Kasumi-1 (cell line): ENCODE measurements around the gene ZNF525.
A peak's percentile ranks its signal among the peaks of the same experiment; 100 is the strongest.
"Not testable (repeated sequence)": the region's sequence is repeated elsewhere in the genome, so short reads cannot be mapped to it uniquely, and the experiment has no call there.

ENCODE experiments used
- DNase-seq, 2 experiments: peaks; one replicate each; lab custom pipeline; 2025; lab: John Stamatoyannopoulos, UW

The ZNF525 gene

DNA sequence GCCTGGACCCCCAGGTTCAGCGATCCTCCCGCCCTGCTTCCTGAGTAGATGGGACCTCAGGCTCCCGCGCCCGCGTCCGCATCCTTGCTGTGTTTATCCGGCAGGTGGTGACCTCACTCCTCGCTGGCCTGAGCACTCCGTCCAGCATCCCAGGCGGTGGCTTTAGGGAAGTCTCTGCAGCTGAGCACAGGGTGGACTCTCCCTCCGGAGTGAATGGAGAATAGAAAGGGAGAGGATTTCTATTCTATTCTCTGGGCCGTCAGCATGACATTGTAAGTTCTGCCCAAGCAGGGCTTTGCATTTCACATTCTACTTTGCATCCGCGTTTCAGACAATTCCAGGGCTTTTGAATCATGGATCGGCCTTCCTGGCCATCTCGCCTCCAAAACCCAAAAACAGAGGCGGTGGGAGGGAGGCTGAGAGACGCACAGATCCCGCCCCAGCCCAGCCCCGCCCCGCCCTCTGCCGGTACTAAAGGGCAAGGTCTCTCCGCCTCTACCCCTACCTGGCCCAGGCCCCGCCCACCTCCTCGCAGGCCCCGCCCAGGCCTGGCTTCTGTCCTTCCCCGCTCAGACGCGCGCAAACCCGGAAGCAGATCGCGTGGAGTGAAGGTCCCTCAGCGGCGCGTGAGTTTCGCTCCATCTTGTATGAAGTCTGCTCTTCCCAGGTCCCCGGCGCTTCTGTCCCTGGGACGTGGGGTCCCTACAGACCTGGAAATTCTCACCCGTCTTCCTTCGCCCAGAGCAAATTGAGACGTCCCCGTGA lies at the start of gene ZNF525:
Gene ZNF525 (plus strand): TSS at position 572 of the 765 bp plus-strand sequence. CDS start 6,577 bp downstream, outside the sequence.
- DNase-seq, result no peak

DNA sequence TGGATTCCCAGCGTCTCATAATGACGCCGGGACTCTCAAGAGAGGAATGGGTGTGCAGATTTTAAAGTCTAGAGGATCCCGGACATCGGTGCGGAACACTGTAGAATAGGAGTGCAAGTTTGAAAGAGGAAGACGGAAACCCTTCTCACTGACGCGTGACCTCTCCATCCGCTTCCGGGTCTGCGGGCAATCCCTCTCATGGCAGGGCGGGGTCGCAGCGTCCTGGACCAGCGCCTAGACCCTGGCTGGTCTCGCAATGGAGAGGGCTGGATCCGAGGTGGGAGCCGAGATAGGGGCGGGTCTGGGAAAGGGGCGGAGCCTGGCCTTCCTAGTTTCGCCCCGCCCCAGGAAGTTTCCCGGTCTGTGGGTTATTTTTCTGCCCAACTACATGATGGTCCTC lies 36.5 kb upstream of the ZNF525 start:
- no peak for DNase-seq

DNA sequence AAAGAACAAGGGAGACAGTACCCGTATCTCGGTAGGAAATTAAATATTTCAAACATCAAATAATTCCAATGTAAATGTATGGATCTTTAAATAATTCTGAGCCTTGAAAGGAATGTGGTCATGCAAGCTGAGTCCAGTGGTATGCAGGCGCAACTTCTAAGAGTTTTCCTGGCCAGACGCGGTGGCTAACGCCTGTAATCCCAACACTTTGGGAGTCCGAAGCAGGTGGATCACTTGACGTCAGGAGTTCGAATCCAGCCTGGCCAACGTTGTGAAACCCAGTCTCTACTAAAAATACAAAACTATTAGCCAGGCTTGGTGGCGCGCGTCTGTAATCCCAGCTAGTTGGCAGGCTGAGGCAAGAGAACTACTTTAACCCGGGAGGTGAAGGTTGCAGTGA lies 33.0 kb upstream of the ZNF525 start:
- no peak for DNase-seq

DNA sequence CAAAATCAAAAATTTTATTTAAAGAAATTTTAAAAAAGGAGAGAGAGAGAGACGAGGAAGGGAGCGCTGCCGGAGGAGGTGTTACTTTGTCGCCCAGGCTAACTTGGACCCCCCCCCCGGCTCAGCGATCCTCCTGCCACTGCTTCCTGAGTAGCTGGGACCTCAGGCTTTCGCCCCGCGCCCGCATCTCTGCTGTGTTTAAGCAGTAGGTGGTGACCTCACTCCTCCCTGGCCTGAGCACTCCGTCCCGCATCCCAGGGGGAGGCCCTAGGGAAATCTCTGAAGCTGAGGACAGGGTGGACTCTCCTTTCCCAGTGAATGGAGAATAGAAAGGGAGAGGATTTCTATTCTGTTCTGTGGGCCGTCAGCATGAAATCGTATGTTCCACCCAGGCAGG lies 32.4 kb upstream of the ZNF525 start:
- peak in 1 of 2 experiments; percentile 12 for DNase-seq

DNA sequence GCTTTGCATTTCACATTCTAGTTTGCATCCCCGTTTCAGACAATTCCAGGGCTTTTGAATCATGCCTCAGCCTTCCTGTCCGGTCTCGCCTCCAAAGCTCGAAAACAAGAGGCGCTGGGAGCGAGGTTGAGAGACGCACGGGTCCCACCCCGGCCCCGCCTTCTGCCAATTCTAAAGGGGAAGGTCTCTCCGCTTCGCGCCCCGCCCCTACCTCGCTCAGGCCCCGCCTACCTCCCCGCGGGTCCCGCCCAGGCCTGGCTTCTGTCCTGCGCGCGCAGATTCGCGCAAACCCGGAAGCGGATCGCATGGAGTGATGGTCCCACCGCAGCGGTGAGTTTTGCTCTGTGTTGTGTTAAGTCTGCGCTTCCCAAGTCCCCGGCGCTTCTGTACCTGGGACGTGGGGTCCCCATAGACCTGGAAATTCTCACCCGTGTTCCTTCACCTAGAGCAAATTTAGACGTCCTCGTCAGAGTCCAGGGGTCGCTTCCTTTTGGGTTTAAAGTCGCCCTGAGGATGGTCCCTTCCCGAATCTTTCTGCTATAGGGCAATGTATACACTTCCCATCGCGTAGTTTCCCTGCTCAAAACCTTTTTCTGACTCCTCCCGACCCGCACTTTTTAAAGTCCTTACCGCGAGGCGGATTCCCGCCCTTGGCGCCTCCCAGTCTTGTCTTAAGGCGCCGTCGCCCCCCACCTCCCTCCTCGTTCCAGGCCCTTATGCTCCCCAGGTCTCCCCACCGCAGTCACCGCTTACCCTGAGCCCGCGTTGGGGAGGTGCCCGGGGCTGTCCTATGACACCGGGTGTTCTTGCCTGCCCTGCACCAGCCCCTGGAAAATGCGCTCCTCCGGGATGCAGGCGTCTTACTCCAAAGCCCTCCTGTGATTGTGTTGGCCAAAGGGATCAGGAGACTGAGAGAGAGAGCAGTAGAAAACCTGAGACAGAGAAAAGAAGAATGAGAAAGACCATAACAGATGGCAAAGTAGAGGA lies 31.7 kb upstream of the ZNF525 start, which contains the start of gene ZNF845:
Gene ZNF845 (plus strand): TSS at position 287 of the 987 bp plus-strand sequence. CDS start 7,559 bp downstream, outside the sequence.
- peak; percentile 52 to 54 for DNase-seq

DNA sequence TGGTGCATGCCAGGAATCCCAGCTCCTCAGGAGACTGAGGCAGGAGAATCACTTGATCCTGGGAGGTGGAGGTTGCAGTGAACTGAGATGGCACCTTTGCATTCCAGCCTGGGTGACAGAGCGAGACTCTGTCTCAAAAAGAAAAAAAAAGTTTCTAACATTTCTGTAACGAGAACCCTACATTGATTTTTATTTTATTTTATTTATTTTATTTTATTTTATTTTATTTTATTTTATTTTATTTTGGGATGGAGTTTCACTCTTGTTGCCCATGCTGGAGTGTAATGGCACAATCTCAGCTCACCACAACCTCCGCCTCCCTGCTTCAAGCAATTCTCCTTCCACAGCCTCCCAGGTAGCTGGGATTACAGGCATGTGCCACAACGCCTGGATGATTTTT lies 21.1 kb upstream of the ZNF525 start:
- not testable (repeated sequence) for DNase-seq

DNA sequence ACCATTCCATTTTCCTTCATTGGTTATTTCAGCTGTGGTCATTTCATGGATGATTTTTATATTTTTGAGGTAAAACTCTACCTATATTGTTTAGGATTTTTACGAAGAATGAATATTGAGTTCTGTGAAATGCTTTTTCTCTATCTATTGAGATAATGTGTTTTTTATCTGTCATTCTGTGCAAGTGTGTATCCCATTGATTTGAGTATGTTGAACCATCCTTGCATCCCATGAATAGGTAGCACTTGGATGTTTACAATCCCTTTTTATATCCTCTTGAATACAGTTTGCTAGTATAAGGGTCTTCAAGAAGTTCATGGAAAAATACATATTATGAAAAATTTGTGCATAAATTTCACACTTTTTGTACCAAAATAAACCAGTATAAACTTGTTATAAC lies 9.8 kb upstream of the ZNF525 start:
- no peak for DNase-seq

DNA sequence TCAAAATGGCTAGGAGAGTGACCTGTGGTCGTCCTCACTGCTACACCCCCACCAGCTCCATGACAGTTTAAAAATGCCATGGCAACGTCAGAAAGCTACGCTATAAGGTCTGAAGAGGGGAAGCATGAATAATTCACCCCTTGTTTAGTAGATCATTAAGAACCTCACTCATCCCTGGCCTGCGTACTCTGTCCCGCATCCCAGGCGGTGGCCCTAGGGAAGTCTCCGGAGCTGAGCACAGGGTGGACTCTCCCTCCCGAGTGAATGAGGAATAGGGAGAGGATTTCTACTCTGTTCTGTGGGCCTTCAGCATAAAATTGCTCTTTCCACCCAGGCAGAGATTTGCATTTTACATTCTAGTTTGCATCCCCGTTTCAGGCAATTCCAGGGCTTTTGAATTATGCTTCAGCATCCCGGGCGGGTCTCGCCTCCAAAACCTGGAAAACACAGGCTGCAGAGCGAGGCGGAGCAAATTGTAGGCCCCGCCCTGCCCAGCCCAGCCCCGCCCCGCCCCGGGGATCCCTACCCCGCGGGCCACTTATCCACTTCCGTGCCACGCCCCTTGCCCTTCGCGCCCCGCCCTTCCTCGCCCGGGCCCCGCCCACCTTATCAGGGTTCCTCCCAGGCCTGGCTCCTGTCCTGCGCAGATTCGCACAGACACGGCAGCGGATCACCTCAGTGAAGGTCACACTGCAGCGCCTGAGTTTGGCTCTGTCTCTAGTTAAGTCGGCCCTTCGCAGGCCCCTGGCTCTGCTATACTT lies 7.5 kb upstream of the ZNF525 start:
- no peak for DNase-seq

DNA sequence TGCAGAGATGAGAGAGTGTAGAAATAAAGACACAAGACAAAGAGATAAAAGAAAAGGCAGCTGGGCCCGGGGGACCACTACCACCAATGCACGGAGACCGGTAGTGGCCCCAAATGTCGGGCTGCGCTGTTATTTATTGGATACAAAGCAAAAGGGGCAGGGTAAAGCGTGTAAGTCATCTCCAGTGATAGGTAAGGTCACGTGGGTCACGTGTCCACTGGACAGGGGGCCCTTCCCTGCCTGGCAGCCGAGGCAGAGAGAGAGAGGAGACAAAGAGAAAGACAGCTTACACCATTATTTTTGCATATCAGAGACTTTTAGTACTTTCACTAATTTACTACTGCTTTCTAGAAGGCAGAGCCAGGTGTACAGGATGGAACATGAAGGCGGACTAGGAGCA lies 5.4 kb upstream of the ZNF525 start:
- DNase-seq, result not testable (repeated sequence)

DNA sequence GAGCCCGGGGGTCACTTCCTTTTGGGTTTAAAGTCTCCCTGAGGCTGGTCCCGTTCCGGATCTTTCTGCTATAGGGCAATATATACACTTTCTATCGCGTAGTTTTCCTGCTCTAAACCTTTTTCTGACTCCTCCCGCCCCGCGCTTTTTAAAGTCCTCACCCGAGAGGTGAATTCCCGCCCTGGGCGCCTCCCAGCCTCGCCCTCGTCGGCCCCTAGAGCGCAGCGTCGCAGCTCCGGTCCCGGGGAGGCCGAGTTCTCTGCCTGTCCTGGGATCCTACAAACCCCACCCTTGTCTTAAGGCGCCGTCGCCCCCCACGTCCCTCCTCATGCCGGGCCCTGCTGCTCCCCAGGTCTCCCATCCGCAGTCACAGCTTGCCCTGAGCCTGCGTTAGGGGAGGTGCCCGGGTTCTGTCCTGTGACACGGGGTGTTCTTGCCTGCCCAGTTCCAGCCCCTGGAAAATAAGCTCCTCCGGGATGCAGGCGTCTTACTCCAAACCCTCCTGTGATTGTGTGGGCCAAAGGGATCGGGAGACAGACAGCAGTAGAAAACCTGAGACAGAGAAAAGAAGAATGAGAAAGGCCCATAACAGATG lies 491 bp downstream of the ZNF525 start:
- DNase-seq, result no peak

DNA sequence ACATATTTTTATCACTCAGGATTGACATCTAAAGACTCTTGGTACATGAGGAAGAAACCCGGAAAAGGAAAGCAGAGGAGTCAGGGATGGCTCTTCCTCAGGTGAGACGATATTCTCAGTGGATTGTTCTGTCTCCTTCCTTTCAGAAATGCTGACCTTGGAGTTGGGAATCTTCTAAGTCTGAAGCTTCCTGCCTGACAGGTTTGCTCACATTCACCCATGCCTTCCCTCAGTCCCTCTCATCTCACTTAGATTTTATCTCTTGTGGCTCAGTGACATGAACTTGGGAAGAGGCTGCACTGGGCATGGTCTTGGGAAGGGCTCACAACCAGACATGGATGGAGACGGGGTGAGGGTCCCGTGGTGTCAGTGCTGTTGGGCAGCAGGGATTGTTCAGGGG lies 6.7 kb downstream of the ZNF525 start:
- DNase-seq, result no peak

DNA sequence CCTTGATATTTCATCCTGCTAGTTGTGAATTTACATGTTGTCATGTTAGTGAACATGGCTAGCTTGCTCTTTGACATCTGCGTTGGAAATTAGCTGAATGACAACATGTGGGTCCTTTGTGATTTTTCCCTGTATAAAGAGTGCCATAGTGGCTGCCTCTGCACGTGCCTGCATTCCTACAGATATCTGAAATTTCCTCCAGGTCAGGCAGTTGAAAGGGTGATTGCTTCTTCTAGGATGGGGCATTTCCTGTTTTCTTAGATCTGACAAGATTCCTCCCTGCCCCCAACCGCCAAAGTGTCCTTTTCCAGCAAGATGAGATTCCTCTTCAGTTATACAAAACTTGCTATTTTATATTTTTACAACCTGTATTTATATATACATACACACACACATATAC lies 8.8 kb downstream of the ZNF525 start:
- no peak for DNase-seq

DNA sequence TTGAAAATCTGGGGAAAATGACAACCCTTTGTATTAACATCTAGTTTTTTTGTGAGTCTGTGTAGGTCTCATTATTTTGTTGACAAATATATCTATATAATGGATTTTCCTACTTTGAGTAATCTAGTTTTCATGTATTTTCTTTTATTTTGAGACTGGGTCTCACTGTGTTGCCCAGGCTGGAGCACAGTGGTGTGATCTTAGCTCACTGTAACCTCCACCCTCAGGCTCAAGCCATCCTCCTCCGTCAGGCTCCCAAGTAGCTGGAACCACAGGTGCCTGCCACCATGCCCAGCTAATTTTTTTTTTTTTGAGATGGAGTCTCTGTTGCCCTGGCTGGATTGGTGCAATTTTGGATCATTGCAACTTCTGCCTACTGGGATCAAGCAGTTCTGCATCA lies 9.2 kb downstream of the ZNF525 start:
- DNase-seq, result no peak

DNA sequence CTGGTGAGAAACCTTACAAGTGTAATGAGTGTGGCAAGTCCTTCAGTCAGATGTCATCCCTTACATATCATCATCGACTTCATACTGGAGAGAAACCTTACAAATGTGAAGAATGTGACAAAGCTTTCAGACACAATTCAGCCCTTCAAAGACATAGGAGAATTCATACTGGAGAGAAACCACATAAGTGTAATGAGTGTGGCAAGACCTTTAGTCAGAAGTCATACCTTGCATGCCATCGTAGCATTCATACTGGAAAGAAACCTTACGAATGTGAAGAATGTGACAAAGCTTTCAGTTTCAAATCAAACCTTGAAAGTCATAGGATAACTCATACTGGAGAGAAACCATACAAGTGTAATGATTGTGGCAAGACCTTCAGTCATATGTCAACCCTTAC lies 15.9 kb downstream of the ZNF525 start:
- no peak for DNase-seq

DNA sequence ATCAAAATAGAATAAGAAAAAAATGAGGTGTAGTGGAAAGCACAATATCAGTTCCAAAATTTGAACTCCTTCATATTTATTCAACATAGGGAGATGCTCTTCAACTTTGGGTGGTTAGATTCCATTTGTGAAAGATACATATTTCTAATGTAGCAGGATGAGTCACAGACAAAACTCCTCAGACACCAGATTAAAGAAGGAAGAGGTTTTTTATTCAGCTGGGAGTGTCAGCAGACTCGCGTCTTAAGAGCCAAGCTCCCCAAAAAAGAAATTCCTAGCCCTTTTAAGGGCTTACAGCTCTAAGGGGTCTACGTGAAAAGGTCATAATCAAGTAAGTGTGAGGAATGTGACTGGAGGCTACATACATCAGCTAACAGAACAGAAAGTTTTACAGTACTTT lies 22.7 kb downstream of the ZNF525 start:
- DNase-seq, result no peak

DNA sequence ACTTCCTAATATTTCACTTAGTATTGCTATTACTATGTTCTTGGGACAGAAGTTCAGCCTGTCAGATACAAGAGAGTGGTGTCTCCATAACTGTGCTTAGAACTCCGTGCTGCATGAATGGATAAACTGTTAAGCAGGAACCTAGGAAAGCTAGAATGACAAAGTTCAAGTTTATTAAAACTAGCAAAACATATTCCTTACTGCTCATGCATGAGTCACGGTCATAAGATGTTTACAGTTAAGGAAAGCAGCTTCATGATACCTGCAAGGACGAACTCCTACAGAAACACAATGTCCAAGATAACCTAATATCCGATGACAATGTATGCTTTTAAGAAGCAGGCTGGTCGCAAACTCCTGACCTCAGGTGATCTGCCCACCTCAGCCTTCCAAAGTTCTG lies 23.4 kb downstream of the ZNF525 start:
- no peak for DNase-seq

DNA sequence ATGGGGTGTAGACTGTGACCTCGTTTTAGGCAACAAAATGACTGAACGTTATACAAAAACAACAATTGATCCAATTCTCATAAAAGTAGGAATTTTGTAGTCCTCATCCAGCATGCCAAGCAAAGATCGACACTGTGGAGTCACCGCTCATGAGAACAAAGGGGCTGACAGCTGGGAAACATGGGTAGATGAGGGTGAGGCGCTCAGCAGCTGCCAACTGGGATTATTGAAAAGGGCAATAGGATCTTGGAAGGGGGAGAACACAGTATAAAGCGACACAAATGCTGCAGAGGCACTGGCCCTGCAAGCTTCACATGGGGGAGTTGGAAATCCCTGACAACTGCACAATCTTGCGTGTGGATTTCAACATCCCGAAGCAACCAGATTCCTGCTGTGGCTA lies 24.1 kb downstream of the ZNF525 start:
- DNase-seq, result no peak

DNA sequence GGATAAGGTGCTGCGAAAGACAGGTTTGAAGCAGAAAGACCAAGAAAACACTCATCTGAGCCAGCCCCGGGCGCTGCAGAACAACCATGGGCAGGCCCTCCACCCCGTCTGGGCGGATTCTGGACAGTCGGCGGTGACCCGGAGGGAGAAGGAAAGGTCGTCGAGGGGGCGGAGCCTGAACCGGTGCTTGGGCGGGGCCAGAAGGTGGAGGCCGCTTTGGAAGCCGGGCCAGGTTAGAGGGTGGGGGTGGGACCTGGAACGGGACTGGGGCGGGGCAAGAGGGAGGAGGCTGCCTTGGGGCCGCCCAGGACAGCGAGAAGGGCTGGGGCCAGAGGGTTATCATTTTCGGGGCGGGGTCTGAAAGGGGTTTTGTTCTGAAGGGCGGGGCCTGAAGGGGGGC lies 24.5 kb downstream of the ZNF525 start:
- DNase-seq, result no peak

DNA sequence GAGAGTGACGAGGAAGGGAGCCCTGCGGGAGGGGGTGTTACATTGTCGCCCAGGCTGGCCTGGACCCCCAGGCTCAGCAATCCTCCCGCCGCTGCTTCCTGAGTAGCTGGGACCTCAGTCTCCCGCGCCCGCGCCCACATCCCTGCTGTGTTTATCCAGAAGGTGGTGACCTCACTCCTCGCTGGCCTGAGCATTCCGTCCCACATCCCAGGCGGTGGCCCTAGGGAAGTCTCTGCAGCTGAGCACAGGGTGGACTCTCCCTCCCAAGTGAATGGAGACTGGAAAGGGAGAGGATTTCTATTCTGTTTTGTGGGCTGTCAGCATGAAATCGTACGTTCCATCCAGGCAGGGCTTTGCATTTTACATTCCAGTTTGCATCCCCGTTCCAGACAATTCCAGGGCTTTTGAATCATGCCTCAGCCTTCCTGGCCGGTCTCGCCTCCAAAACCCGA lies 29.0 kb downstream of the ZNF525 start:
- DNase-seq, result no peak

DNA sequence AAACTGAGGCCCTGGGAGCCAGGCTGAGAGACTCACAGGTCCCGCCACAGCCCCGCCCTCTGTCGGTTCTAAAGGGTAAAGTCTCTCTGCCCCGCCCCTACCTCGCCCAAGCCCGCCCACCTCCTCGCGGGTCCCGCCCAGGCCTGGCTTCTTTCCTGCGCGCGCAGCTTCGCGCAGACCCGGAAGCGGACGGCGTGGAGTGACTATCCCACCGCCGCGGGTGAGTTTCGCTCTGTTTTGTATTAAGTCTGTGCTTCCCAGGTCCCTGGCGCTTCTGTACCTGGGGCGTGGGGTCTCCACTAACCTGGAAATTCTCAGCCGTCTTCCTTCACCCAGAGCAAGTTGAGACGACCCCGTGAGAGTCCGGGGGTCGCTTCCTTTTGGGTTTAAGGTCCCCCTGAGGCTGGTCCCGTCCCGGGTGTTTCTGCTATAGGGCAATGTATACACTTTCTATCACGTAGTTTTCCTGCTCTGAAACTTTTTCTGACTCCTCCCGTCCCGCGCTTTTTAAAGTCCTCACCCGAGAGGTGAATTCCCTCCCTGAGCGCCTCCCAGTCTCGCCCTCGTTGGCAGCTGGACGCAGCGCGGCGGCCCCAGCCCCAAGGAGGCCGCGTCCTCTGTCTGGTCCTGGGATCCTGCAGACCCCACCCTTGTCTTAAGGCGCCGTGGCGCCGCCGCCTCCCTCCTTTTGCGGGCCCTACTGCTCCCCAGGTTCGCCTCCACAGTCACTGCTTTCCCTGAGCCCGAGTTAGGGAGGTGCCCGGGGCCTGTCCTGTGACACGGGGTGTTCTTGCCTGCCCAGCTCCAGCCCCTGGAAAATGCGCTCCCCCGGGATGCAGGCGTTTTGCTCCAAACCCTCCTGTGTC lies 29.7 kb downstream of the ZNF525 start, which contains the start of gene ZNF765:
Gene ZNF765 (plus strand): TSS at position 176 of the 866 bp plus-strand sequence. CDS start 2,867 bp downstream, outside the sequence.
- DNase-seq, result peak; percentile 30 to 35
